ENCODE results near the gene CPLX3.

CPLX3 gene

GRCh38 chr15:74870436-74871215, 44.2 kb downstream of the CPLX3 start:
- DNase-seq (ENCODE audit: low read depth) = no peak

- no peak for DNase-seq (ENCODE audit: low read depth)
Measured at GRCh38 chr15:74872702-74873035, 46.2 kb downstream of the CPLX3 start.

GRCh38 chr15:74873036-74873755, 46.8 kb downstream of the CPLX3 start, which contains the start of gene SCAMP2:
TSS of gene SCAMP2 (minus strand) at chr15:74873365. CDS start at chr15:74873255, 110 bp downstream.
- peak; percentile 82 for DNase-seq (ENCODE audit: low read depth)

GRCh38 chr15:74873756-74874424, 47.5 kb downstream of the CPLX3 start:
- no peak for DNase-seq (ENCODE audit: low read depth)

GRCh38 chr15:74878273-74878672, 51.8 kb downstream of the CPLX3 start:
- no peak for DNase-seq (ENCODE audit: low read depth)
